ENCODE data around the gene MITF.

- no peak for TF ChIP-seq CTCF (IDR thresholded peaks at IDR 0.05)
- TF ChIP-seq POLR2A (IDR thresholded peaks at IDR 0.05) = no peak
These were observed 266.8 kb downstream of the MITF start for GRCh38 chr3:70006089-70006488.

Data from esophagus squamous epithelium (tissue), 4 donors.